ENCODE data around the gene ZFAND5. TPM values are rescaled to one million over a fixed set of nuclear protein-coding genes. Genes with fewer than 3 reads are reported as not detected.

The ZFAND5 gene
- polyA plus RNA-seq, 4 donors = 188 to 232 (median 227) TPM

GRCh38 chr9:72332351-72332750 lies 32.7 kb downstream of the ZFAND5 start:
- no peak for DNase-seq (ENCODE audit: low read depth in 4 of 4, low spot score in 3 of 4)

GRCh38 chr9:72327631-72328030 lies 37.4 kb downstream of the ZFAND5 start:
- no peak for DNase-seq (ENCODE audit: low read depth in 4 of 4, low spot score in 3 of 4)

GRCh38 chr9:72326641-72327040 lies 38.4 kb downstream of the ZFAND5 start:
- DNase-seq (ENCODE audit: low read depth in 4 of 4, low spot score in 3 of 4) = no peak

GRCh38 chr9:72324974-72325373 lies 40.0 kb downstream of the ZFAND5 start:
- no peak for DNase-seq (ENCODE audit: low read depth in 4 of 4, low spot score in 3 of 4)

- no peak for DNase-seq (ENCODE audit: low read depth in 4 of 4, low spot score in 3 of 4)
Measured at GRCh38 chr9:72322678-72323077, 42.3 kb downstream of the ZFAND5 start.

- no peak for DNase-seq (ENCODE audit: low read depth in 4 of 4, low spot score in 3 of 4)
Measured at GRCh38 chr9:72322259-72322658, 42.7 kb downstream of the ZFAND5 start.

GRCh38 chr9:72315510-72316311 lies 49.3 kb downstream of the ZFAND5 start:
- DNase-seq (ENCODE audit: low read depth in 4 of 4, low spot score in 3 of 4) = no peak

- peak in 1 of 4 donors; percentile 41 for DNase-seq (ENCODE audit: low read depth in 4 of 4, low spot score in 3 of 4)
Measured at GRCh38 chr9:72315089-72315509, 49.9 kb downstream of the ZFAND5 start.

GRCh38 chr9:72313507-72313906 lies 51.5 kb downstream of the ZFAND5 start:
- DNase-seq (ENCODE audit: low read depth in 4 of 4, low spot score in 3 of 4) = no peak

- no peak for DNase-seq (ENCODE audit: low read depth in 4 of 4, low spot score in 3 of 4)
Measured at GRCh38 chr9:72312386-72312987, 52.5 kb downstream of the ZFAND5 start.

GRCh38 chr9:72309364-72310133 lies 55.5 kb downstream of the ZFAND5 start:
- DNase-seq (ENCODE audit: low read depth in 4 of 4, low spot score in 3 of 4) = no peak

- DNase-seq (ENCODE audit: low read depth in 4 of 4, low spot score in 3 of 4) = no peak
Measured at GRCh38 chr9:72306761-72307160, 58.2 kb downstream of the ZFAND5 start.

GRCh38 chr9:72305707-72306106 lies 59.3 kb downstream of the ZFAND5 start:
- DNase-seq (ENCODE audit: low read depth in 4 of 4, low spot score in 3 of 4) = no peak

- peak in 1 of 4 donors; percentile 15 for DNase-seq (ENCODE audit: low read depth in 4 of 4, low spot score in 3 of 4)
Measured at GRCh38 chr9:72305102-72305546, 59.9 kb downstream of the ZFAND5 start.

- DNase-seq (ENCODE audit: low read depth in 4 of 4, low spot score in 3 of 4) = no peak
Measured at GRCh38 chr9:72304538-72304937, 60.5 kb downstream of the ZFAND5 start.

Other genes starting within 250 kb of the ZFAND5 start
- gene GDA, start 215.8 kb downstream of the ZFAND5 start, polyA plus RNA-seq (ENCODE audit: insufficient read length in 4 of 4) = under 1 TPM; 0.27 to 0.58 (median 0.31) TPM
- gene TMC1, start 156.4 kb upstream of the ZFAND5 start, polyA plus RNA-seq (ENCODE audit: insufficient read length in 4 of 4) = under 1 TPM; 0.26 to 0.99 (median 0.82) TPM